SHP77 treated with DMSO at 0.1 percent for 48 hours (cell line): Measurements from ENCODE around the gene CACNB4.
"Not testable (repeated sequence)": the region's sequence is repeated elsewhere in the genome, so short reads cannot be mapped to it uniquely, and the experiment has no call there.

Experiments used
- DNase-seq: peaks from one replicate; lab custom pipeline; 2025; lab: John Stamatoyannopoulos, UW

CACNB4 gene

GRCh38 chr2:152019732-152020131 lies 79.1 kb downstream of the CACNB4 start:
- DNase-seq: no peak

DNA sequence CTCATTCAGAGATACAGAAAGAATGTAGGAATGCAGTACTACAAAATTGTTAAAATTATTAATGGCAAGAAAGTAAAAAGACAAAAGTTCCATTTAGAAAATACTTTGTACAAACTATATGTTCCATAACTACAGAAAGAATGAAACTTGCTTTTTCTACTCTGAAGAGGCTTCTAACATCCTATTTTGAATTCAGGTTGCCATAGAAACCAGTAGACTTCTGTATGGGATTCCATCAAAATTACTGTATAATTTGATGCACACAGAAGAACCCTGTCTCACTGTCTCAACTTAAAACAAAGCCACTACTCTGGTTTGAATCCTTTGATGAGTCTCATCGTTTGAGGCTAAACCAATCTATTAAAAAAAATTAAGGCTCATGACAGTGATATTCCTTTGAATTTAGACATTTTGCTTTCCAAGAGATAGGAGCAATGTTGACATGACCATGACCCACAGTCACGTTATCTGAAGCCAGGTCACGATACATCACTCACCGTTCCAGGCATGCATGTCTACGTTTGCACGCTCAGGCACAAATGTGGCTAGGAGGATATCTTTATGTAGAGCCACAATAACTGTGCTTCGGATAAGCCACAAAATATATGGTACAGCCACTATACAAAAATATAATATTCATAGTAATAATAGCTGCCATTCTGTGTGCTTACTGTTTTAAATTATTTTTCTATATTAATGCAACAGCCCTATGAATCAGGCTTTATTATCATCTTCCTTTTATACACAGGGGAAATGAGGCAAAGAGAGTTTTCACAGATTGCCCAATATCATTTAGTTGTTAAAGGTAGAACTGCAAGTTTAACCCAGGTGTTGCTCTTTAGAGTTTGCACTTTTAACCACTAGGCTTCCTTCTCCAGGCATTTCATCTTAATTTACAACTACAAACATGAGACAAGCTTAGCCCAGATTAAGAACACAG lies 82.4 kb downstream of the CACNB4 start:
- no peak for DNase-seq

GRCh38 chr2:152015552-152015951 lies 83.3 kb downstream of the CACNB4 start:
- no peak for DNase-seq

- DNase-seq: no peak
Measured at GRCh38 chr2:152012697-152013096, 86.1 kb downstream of the CACNB4 start.

GRCh38 chr2:152011724-152012123 lies 87.1 kb downstream of the CACNB4 start:
- no peak for DNase-seq

DNA sequence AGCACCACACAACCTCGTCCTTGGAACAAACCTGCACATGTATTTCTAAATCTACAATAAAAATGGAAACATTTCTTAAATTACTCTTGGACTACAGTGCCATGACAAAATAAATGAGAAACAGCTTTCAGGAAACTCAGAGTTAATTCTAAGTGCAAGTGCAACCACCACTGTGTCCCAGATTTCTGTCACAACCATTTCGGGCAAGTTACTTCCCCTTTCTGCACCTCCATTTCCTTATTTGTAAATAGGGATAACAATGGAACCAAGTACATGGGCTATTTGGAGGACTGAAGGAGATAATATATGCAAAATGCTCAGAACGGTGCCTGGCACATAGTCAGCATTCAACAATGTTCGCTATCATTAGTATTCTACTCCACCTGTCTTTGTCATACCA lies 93.2 kb downstream of the CACNB4 start:
- DNase-seq: no peak

GRCh38 chr2:152003283-152003682 lies 95.6 kb downstream of the CACNB4 start:
- DNase-seq: not testable (repeated sequence)

- DNase-seq: no peak
Measured at GRCh38 chr2:151999053-151999452, 99.8 kb downstream of the CACNB4 start.

- no peak for DNase-seq
Measured at GRCh38 chr2:151996243-151997003, 102.4 kb downstream of the CACNB4 start.

- no peak for DNase-seq
Measured at GRCh38 chr2:151995161-151995557, 103.7 kb downstream of the CACNB4 start.

DNA sequence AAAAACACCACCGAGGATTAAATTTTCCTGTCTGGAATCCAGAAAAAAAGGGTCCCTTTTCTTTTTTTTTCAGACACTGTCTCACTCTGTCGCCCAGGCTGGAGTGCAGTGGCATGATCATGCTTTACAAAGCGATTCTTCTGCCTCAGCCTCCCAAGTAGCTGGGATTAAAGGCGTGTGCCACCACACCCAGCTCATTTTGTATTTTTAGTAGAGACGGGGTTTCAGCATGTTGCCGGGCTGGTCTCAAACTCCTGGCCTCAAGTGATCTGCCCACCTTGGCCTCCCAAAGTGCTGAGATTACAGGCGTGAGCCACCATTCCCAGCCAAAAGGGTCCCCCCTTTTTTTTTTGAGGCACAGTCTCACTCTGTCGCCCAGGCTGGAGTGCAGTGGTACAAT lies 104.7 kb downstream of the CACNB4 start:
- DNase-seq: not testable (repeated sequence)

DNA sequence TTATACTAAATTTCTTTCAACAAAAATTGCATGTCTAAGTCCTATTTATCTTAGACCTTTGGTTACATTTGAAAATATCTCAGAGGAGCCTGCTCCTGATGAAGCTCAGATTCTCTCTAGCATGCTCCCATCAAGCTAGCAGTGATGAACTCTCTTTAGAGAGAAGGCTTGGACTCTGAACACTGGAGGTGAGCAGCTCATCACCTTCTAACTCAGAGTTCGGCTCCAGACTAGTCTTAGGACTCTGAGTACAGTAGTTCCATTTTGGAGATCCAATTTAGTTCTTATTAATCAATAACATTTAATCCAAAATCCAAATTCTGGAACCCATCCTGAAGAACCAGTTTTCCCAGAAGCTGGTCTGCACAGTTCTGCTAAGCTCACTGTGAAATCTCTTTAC lies 107.8 kb downstream of the CACNB4 start:
- no peak for DNase-seq

GRCh38 chr2:151989378-151989777 lies 109.5 kb downstream of the CACNB4 start:
- no peak for DNase-seq

GRCh38 chr2:151987484-151987883 lies 111.4 kb downstream of the CACNB4 start:
- DNase-seq: no peak

- no peak for DNase-seq
Measured at GRCh38 chr2:151984424-151985083, 114.3 kb downstream of the CACNB4 start.

- no peak for DNase-seq
Measured at GRCh38 chr2:151983221-151983620, 115.6 kb downstream of the CACNB4 start.

GRCh38 chr2:151981886-151982285 lies 117.0 kb downstream of the CACNB4 start:
- no peak for DNase-seq

GRCh38 chr2:151979694-151980093 lies 119.2 kb downstream of the CACNB4 start:
- DNase-seq: no peak

GRCh38 chr2:151978709-151979108 lies 120.1 kb downstream of the CACNB4 start:
- no peak for DNase-seq

GRCh38 chr2:151977631-151978030 lies 121.2 kb downstream of the CACNB4 start:
- DNase-seq: no peak

DNA sequence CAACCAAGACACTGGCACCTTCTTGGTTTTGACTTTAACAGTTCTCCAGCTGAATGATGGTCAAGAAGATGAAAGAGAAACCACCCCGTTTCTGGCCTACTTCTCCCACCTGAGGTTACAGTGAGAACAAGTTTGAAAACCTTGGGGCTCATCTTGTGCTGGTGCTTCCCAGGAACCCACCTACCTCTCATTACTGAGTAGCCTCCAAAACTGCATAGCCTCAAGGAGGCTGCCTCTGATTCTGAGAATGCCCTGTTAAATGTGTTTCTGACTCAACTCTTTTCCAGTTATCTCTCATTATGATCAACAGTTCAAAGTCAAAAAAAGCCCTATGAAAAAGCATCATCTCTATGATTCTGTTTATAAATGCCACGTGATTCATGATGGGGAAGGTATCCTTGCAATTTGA lies 121.9 kb downstream of the CACNB4 start:
- no peak for DNase-seq
